Loucy (cell line): Measurements from ENCODE around the gene BTC.

Source experiments
- H2AFZ ChIP-seq: fragments of 200-600 bp; sonication (generic); 2 replicates; pipeline ENCODE4 v1.6.0; 2016; ENCODE audit warnings: antibody characterized with exemption, mild to moderate bottlenecking, low read length, moderate library complexity
- H3F3A ChIP-seq: fragments of 200-600 bp; 2 replicates; pipeline ENCODE4 v1.6.0; 2016; ENCODE audit warnings: antibody characterized with exemption, low read depth, mild to moderate bottlenecking
- H3K27me3 ChIP-seq: fragments of 200-600 bp; sonication (generic); 2 replicates; pipeline ENCODE4 v1.6.1; 2014; ENCODE audit warnings: low read length, mild to moderate bottlenecking; ENCODE audit not compliant: insufficient read depth, poor library complexity, severe bottlenecking
- H3K36me3 ChIP-seq: fragments of 200-600 bp; sonication (generic); 2 replicates; pipeline ENCODE4 v1.6.1; 2016; ENCODE audit warnings: low read length; ENCODE audit not compliant: insufficient read depth
- H3K4me1 ChIP-seq: fragments of 200-600 bp; sonication (generic); 2 replicates; pipeline ENCODE4 v1.5.1; 2014; ENCODE audit warnings: low read length, mild to moderate bottlenecking; ENCODE audit not compliant: insufficient read depth, poor library complexity, severe bottlenecking
- H3K4me2 ChIP-seq: fragments of 200-600 bp; sonication (generic); 2 replicates; pipeline ENCODE4 v1.6.0; 2014; ENCODE audit warnings: antibody characterized with exemption, low read length, low read depth, mild to moderate bottlenecking; ENCODE audit not compliant: poor library complexity, severe bottlenecking
- H3K4me3 ChIP-seq: fragments of 200-600 bp; sonication (generic); 2 replicates; pipeline ENCODE4 v1.5.1; 2014; ENCODE audit warnings: low read length, mild to moderate bottlenecking, mixed read lengths; ENCODE audit not compliant: poor library complexity, severe bottlenecking
- H3K79me2 ChIP-seq: fragments of 200-600 bp; sonication (generic); 2 replicates; pipeline ENCODE4 v1.6.1; 2014; ENCODE audit warnings: low read length; ENCODE audit not compliant: insufficient read depth
- H3K9ac ChIP-seq: fragments of 200-600 bp; sonication (generic); 2 replicates; pipeline ENCODE4 v1.6.0; 2014; ENCODE audit warnings: mild to moderate bottlenecking, low read depth, low read length, moderate library complexity; ENCODE audit not compliant: poor library complexity, severe bottlenecking
- H3K9me2 ChIP-seq: fragments of 200-600 bp; sonication (generic); replicated peaks from 2 replicates; pipeline ENCODE4 v1.6.1; 2016; ENCODE audit warnings: low read depth, low read length, mixed read lengths
- H3K9me3 ChIP-seq: fragments of 200-600 bp; sonication (generic); 2 replicates; pipeline ENCODE4 v1.6.1; 2014; ENCODE audit warnings: mild to moderate bottlenecking, antibody characterized with exemption, low read length, low read depth; ENCODE audit not compliant: insufficient read depth
- H4K20me1 ChIP-seq: fragments of 200-600 bp; sonication (generic); 2 replicates; pipeline ENCODE4 v1.6.0; 2014; ENCODE audit warnings: antibody characterized with exemption, low read length, mild to moderate bottlenecking; ENCODE audit not compliant: insufficient read depth, poor library complexity, severe bottlenecking
- EZH2phosphoT487 ChIP-seq: fragments of 200-600 bp; IDR thresholded peaks from 2 replicates; pipeline ENCODE4 v1.6.1; 2018; ENCODE audit warnings: antibody characterized with exemption, mild to moderate bottlenecking, moderate library complexity, borderline replicate concordance
- TF ChIP-seq, protein P1 (sequence below): fragments of 200-600 bp; sonication (generic); conservative IDR thresholded peaks from 2 replicates; pipeline ENCODE4 v1.5.1; 2014; ENCODE audit warnings: mild to moderate bottlenecking, antibody characterized with exemption, low read length

The BTC gene

GRCh38 chr4:74794382-74795010 is at the start of gene BTC:
Gene BTC (minus strand): TSS chr4:74794523. CDS start chr4:74794325, 198 bp downstream.
- Histone ChIP-seq H3K4me1 (no peaks in the 10 kb centered on the region), H3K36me3 (no peaks in the 10 kb centered on the region), H3K27me3 (no peaks in the 10 kb centered on the region), H3K79me2 (no peaks in the 10 kb centered on the region), H3K4me2 (no peak within 1 kb of the TSS), H3K4me3 (no peak within 1 kb of the TSS), H3K9me2 (no peaks in the 10 kb centered on the region), H2AFZ (no peak within 1 kb of the TSS), H4K20me1 (no peaks in the 10 kb centered on the region), H3K9ac (no peak within 1 kb of the TSS), H3F3A (no peaks in the 10 kb centered on the region), H3K9me3 (no peaks in the 10 kb centered on the region)
- TF ChIP-seq, protein P1, sequence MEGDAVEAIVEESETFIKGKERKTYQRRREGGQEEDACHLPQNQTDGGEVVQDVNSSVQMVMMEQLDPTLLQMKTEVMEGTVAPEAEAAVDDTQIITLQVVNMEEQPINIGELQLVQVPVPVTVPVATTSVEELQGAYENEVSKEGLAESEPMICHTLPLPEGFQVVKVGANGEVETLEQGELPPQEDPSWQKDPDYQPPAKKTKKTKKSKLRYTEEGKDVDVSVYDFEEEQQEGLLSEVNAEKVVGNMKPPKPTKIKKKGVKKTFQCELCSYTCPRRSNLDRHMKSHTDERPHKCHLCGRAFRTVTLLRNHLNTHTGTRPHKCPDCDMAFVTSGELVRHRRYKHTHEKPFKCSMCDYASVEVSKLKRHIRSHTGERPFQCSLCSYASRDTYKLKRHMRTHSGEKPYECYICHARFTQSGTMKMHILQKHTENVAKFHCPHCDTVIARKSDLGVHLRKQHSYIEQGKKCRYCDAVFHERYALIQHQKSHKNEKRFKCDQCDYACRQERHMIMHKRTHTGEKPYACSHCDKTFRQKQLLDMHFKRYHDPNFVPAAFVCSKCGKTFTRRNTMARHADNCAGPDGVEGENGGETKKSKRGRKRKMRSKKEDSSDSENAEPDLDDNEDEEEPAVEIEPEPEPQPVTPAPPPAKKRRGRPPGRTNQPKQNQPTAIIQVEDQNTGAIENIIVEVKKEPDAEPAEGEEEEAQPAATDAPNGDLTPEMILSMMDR = no peak
- no peak for TF ChIP-seq EZH2phosphoT487

- no peaks in the 10 kb centered on the region for H3K4me1 ChIP-seq
These were observed 46.7 kb upstream of the BTC start for GRCh38 chr4:74840936-74841509.

DNA sequence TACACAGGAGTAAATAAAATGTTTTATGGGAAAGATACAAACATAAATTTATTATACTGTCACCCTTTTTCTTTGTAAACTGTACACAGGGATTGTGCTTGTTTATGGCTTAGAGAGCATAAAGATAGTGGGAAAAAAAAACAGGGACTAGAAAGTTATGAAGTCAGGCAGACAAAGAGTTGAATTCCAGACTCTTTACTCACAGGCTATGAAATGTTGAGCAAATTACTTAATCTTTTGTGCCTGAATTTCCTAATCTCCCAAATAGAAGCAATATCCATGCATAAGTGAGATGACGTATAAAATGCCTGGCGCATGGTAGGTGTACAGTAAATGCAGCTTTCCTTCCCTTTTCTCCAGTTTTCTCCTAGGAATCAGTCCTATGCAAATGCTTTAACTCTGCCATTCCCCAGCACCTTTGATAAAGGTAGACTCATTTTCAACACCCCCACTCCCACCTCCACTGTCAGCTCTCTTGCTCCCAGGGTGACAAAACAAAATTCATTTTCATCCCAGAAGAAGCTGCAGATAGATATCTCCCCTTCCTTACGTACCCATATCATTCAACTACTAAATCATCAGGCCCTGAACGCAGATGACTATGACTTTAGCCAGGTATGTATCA is 44.5 kb upstream of the BTC start:
- Histone ChIP-seq H3K4me2 (no peak overlapping the region), H2AFZ (no peak overlapping the region), H3K36me3 (no peaks in the 10 kb centered on the region), H3K4me1 (no peaks in the 10 kb centered on the region), H3K9me2 (no peaks in the 10 kb centered on the region), H3K4me3 (no peak overlapping the region), H3K27me3 (no peaks in the 10 kb centered on the region), H3F3A (no peaks in the 10 kb centered on the region), H3K9ac (no peak overlapping the region), H4K20me1 (no peaks in the 10 kb centered on the region), H3K79me2 (no peaks in the 10 kb centered on the region), H3K9me3 (no peaks in the 10 kb centered on the region)
- no peak for TF ChIP-seq EZH2phosphoT487
- TF ChIP-seq, protein P1 = no peak

More at GRCh38 chr4:74840936-74841509, 46.7 kb upstream of the BTC start:
- H4K20me1 ChIP-seq = no peaks in the 10 kb centered on the region
- no peak overlapping the region for H3K4me2 ChIP-seq
- no peaks in the 10 kb centered on the region for H3F3A ChIP-seq
- H3K36me3 ChIP-seq = no peaks in the 10 kb centered on the region
- no peaks in the 10 kb centered on the region for H3K27me3 ChIP-seq
- TF ChIP-seq, protein P1 = no peak
- no peak for TF ChIP-seq EZH2phosphoT487
- no peak overlapping the region for H3K9ac ChIP-seq
- H3K9me3 ChIP-seq = no peaks in the 10 kb centered on the region
- no peaks in the 10 kb centered on the region for H3K79me2 ChIP-seq
- no peak overlapping the region for H2AFZ ChIP-seq
- H3K4me3 ChIP-seq = no peak overlapping the region
- H3K9me2 ChIP-seq = no peaks in the 10 kb centered on the region
